ENCODE data around the gene KIF5A.

DNA sequence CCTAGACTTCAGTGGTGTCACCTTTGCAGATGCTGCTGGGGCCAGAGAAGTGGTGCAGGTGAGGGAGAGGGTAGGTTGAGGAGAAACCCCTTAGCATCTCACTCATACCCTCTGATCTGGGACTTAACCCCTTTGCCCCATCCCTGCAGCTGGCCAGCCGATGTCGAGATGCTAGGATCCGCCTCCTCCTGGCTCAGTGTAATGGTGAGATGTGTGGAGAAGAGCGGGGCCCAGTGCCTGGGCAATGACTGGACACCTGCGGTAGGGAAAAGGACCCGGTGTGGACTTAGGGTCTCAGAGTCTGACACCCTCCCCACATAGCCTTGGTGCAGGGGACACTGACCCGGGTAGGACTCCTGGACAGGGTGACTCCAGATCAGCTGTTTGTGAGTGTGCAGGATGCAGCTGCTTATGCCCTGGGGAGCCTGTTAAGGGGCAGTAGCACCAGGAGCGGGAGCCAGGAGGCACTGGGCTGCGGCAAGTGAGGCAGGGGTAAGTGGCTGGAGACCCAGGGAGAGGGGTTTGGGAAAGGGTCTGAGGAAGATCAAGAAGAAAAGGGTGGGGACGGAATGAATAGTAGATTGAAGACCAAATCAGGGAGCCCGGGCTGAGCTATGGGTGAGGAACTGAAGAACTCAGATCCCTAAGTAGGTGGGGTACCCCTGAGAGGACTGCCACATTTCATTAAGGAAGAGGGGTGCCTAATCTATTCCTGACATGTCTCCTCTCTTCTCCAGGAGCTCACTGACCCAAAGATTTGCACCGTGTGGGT lies 75.6 kb downstream of the KIF5A start:
- no peak for TF ChIP-seq CTCF (IDR thresholded peaks at IDR 0.05; ENCODE audit: low read length)
- TF ChIP-seq EZH2 (IDR thresholded peaks at IDR 0.05; ENCODE audit: borderline replicate concordance, low read length): no peak

All from OCI-LY1 (cell line).